ENCODE results near the gene PGA5. TPM values are rescaled to one million over a fixed set of nuclear protein-coding genes. Genes with fewer than 3 reads are reported as not detected.
"Not testable (repeated sequence)": the region's sequence is repeated elsewhere in the genome, so short reads cannot be mapped to it uniquely, and the experiment has no call there.

The PGA5 gene
- total RNA-seq, 1 experiment from 2014 or later: 0.33 TPM

DNA sequence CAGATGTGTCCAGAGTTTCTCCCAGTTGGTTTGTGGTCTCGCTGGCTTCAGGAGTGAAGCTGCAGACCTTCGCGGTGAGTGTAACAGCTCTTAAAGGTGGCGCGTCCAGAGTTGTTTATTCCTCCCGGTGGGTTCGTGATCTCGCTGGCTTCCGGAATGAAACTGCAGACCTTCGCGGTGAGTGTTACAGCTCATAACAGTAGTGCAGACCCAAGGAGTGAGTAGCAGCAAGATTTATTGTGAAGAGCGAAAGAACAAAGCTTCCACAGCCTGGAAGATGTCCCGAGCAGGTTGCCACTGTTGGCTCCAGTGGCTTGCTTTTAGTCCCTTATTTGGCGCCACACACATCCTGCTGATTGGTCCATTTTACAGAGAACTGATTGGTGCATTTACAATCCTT lies 39.5 kb upstream of the PGA5 start:
- Histone ChIP-seq H3K4me1 (ENCODE audit: insufficient read depth, low read length) (no peaks in the 10 kb centered on the region), H4K5ac (ENCODE audit: insufficient read length, low read depth, low read length) (no peak overlapping the region), H2BK120ac (ENCODE audit: low read depth, low read length, poor library complexity, severe bottlenecking) (no peak overlapping the region), H3K4me2 (ENCODE audit: insufficient read depth, insufficient read length, low read length) (no peak overlapping the region), H3K9me3 (ENCODE audit: control insufficient read depth, low read depth, low read length) (no peaks in the 10 kb centered on the region), H3K23ac (ENCODE audit: insufficient read length, low read depth, low read length) (no peak overlapping the region), H3K9ac (ENCODE audit: extremely low read depth, insufficient read length, low read length) (no peak overlapping the region), H3K56ac (ENCODE audit: insufficient read length, low read depth, low read length) (no peak overlapping the region), H3K79me2 (ENCODE audit: insufficient read depth, low read length) (no peaks in the 10 kb centered on the region), H3K27ac (ENCODE audit: insufficient read length, low read depth, low read length) (no peak overlapping the region), H2AFZ (ENCODE audit: low read length) (no peak overlapping the region), H2AK5ac (ENCODE audit: insufficient read length, low read length) (no peak overlapping the region), H4K8ac (replicated peaks; ENCODE audit: insufficient read length, low read depth, low read length) (no peak overlapping the region), H2BK5ac (ENCODE audit: insufficient read length, low read length) (no peak overlapping the region), H4K91ac (ENCODE audit: insufficient read length, low read depth, low read length) (no peak overlapping the region), H4K20me1 (ENCODE audit: control insufficient read depth, insufficient read depth, insufficient read length) (no peaks in the 10 kb centered on the region), H3K18ac (ENCODE audit: insufficient read length, low read depth, low read length) (no peak overlapping the region), H2BK20ac (ENCODE audit: low read depth, low read length, poor library complexity, severe bottlenecking) (no peak overlapping the region), H2BK15ac (ENCODE audit: low read depth, low read length) (no peak overlapping the region), H3K79me1 (ENCODE audit: insufficient read depth, low read depth, low read length, poor library complexity, severe bottlenecking) (no peaks in the 10 kb centered on the region), H3K14ac (ENCODE audit: insufficient read depth, low read length) (no peak overlapping the region), H2BK12ac (ENCODE audit: insufficient read length, low read depth, low read length) (no peak overlapping the region), H3K23me2 (ENCODE audit: insufficient read length, low read depth, low read length, poor library complexity, severe bottlenecking) (no peaks in the 10 kb centered on the region), H3K27me3 (ENCODE audit: insufficient read depth, low read length) (no peaks in the 10 kb centered on the region), H3T11ph (ENCODE audit: low read length) (no peak overlapping the region), H3K4ac (ENCODE audit: low read depth, low read length) (no peak overlapping the region)
- Mint-ChIP-seq H3K36me3 (ENCODE audit: insufficient read depth in 1 of 3, low read depth in 3 of 3) (no peaks in the 10 kb centered on the region; a peak in 1 of 7 replicates), H3K27me3 (ENCODE audit: low read depth) (peaks cover 9% of the 10 kb centered on the region), H3K4me1 (peaks cover 3 to 15% of the 10 kb centered on the region in 2 experiments), H3K4me3 (no peak overlapping the region), H3K27ac (no peak overlapping the region), H3K9me3 (peaks cover 5% of the 10 kb centered on the region in 2 experiments; a peak in 2 of 5 replicates)
- DNase-seq: no peak
- TF ChIP-seq, protein P1, sequence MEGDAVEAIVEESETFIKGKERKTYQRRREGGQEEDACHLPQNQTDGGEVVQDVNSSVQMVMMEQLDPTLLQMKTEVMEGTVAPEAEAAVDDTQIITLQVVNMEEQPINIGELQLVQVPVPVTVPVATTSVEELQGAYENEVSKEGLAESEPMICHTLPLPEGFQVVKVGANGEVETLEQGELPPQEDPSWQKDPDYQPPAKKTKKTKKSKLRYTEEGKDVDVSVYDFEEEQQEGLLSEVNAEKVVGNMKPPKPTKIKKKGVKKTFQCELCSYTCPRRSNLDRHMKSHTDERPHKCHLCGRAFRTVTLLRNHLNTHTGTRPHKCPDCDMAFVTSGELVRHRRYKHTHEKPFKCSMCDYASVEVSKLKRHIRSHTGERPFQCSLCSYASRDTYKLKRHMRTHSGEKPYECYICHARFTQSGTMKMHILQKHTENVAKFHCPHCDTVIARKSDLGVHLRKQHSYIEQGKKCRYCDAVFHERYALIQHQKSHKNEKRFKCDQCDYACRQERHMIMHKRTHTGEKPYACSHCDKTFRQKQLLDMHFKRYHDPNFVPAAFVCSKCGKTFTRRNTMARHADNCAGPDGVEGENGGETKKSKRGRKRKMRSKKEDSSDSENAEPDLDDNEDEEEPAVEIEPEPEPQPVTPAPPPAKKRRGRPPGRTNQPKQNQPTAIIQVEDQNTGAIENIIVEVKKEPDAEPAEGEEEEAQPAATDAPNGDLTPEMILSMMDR (conservative IDR thresholded peaks at IDR 0.05): no peak
- no CpG with 5 or more reads among the region's 14 CpGs for WGBS (ENCODE audit: extremely low coverage, insufficient read length, low lambda C conversion rate)

DNA sequence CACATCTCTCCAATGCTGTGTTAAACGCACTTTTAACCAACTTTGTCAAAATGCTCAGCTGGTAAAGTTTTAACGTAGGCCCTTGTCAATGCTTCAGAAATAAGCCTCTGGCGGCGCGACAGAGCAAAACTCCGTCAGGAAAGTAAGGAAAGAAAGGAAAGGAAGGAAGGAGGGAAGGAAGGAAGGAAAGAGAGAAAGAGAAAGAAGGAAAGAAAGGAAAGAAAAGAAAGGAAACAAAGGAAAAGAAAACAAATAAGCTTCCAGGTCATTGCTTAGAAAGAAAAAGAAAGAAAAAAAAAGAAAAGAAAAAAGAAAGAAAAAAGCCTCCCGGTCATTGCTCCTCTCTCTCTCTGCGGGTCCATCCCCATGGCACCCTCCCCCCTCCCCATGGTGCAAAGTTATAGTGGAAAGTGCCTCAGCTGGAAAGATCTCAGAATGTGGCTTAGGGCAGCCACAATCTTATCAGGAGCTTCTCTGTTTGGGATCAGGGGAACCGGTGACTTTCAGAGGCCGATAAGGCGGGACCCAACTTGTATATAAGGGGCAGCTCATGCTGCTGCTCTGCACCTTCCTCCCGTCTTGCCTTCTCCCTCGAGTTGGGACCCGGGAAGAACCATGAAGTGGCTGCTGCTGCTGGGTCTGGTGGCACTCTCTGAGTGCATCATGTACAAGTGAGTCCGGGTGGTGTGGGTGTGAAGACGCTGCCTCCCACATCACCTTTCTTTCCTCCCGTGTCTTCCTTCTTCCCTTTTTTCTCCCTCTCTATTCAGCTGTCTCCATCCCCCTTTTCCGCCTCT lies 37.8 kb upstream of the PGA5 start, which contains the start of gene PGA3:
PGA3 (plus strand) TSS at position 566 of the 797 bp plus-strand sequence; CDS start at position 616, 50 bp downstream.
- H4K91ac ChIP-seq (ENCODE audit: insufficient read length, low read depth, low read length); H3K56ac ChIP-seq (ENCODE audit: insufficient read length, low read depth, low read length); H2AK5ac ChIP-seq (ENCODE audit: insufficient read length, low read length); H3K36me3 Mint-ChIP-seq (ENCODE audit: insufficient read depth in 1 of 3, low read depth in 3 of 3); H2BK12ac ChIP-seq (ENCODE audit: insufficient read length, low read depth, low read length); H4K8ac ChIP-seq (replicated peaks; ENCODE audit: insufficient read length, low read depth, low read length); DNase-seq; H3K18ac ChIP-seq (ENCODE audit: insufficient read length, low read depth, low read length); H3K9ac ChIP-seq (ENCODE audit: extremely low read depth, insufficient read length, low read length); H2BK120ac ChIP-seq (ENCODE audit: low read depth, low read length, poor library complexity, severe bottlenecking); H2BK15ac ChIP-seq (ENCODE audit: low read depth, low read length); H4K20me1 ChIP-seq (ENCODE audit: control insufficient read depth, insufficient read depth, insufficient read length); H3K27me3 Mint-ChIP-seq (ENCODE audit: low read depth); H2BK5ac ChIP-seq (ENCODE audit: insufficient read length, low read length); H3K9me3 ChIP-seq (ENCODE audit: control insufficient read depth, low read depth, low read length); H3K27me3 ChIP-seq (ENCODE audit: insufficient read depth, low read length); H3K4me1 ChIP-seq (ENCODE audit: insufficient read depth, low read length); H3K79me1 ChIP-seq (ENCODE audit: insufficient read depth, low read depth, low read length, poor library complexity, severe bottlenecking); H2AFZ ChIP-seq (ENCODE audit: low read length); H3K9me3 Mint-ChIP-seq; H3K4me3 Mint-ChIP-seq; H3K4ac ChIP-seq (ENCODE audit: low read depth, low read length); H3T11ph ChIP-seq (ENCODE audit: low read length); H2BK20ac ChIP-seq (ENCODE audit: low read depth, low read length, poor library complexity, severe bottlenecking); H3K23ac ChIP-seq (ENCODE audit: insufficient read length, low read depth, low read length); H3K4me2 ChIP-seq (ENCODE audit: insufficient read depth, insufficient read length, low read length); H3K27ac ChIP-seq (ENCODE audit: insufficient read length, low read depth, low read length); H3K23me2 ChIP-seq (ENCODE audit: insufficient read length, low read depth, low read length, poor library complexity, severe bottlenecking); H3K14ac ChIP-seq (ENCODE audit: insufficient read depth, low read length); H3K79me2 ChIP-seq (ENCODE audit: insufficient read depth, low read length); H4K5ac ChIP-seq (ENCODE audit: insufficient read length, low read depth, low read length): not testable (repeated sequence)
- Mint-ChIP-seq H3K4me1 (peaks cover 3 to 15% of the 10 kb centered on the region in 2 experiments), H3K27ac (0 out of 7 replicates have a peak within 1 kb of the TSS, but pooled peaks of 1 of the 3 experiments have one; percentile 18)
- no CpG with 5 or more reads among the region's 18 CpGs for WGBS (ENCODE audit: extremely low coverage, insufficient read length, low lambda C conversion rate)
